ENCODE results near the gene ARHGAP18.

DNA sequence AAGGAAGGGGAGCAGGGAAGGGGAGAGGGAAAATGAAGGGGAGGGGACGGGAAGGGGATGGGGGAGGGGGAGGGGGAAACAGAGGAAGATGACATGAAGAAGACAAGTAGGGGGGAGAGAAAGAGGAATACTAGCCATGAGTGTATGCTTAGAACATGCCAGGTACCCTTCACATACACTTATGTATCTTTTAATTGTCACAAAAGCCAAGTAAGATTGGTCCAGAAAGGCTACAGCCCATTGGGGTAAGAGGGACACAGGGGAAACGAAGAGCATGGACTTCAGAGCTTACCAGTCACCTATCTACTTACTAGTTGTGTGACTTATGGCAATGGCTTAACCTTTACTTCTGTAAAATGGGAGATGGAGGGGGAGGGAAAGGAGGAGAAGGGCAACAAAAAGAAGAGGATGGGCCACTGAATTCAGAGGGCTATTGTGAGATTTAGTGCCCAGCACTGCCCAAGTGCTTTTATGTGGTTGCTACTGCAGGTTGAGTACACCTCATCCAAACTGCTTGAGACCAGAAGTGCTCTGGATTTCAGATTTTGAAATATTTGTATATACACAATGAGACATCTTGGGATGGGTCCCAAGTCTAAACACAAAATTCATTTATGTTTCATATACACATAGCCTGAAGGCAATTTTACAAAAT is 90.3 kb downstream of the ARHGAP18 start:
- TF ChIP-seq, protein P1, sequence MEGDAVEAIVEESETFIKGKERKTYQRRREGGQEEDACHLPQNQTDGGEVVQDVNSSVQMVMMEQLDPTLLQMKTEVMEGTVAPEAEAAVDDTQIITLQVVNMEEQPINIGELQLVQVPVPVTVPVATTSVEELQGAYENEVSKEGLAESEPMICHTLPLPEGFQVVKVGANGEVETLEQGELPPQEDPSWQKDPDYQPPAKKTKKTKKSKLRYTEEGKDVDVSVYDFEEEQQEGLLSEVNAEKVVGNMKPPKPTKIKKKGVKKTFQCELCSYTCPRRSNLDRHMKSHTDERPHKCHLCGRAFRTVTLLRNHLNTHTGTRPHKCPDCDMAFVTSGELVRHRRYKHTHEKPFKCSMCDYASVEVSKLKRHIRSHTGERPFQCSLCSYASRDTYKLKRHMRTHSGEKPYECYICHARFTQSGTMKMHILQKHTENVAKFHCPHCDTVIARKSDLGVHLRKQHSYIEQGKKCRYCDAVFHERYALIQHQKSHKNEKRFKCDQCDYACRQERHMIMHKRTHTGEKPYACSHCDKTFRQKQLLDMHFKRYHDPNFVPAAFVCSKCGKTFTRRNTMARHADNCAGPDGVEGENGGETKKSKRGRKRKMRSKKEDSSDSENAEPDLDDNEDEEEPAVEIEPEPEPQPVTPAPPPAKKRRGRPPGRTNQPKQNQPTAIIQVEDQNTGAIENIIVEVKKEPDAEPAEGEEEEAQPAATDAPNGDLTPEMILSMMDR (IDR thresholded peaks at IDR 0.05): no peak
- TF ChIP-seq POLR2A (IDR thresholded peaks at IDR 0.05): no peak

Measured in lower leg skin (tissue), 3 donors.